GM23248 (cell line): ENCODE results near the gene CC2D1B. TPM values are rescaled to one million over a fixed set of nuclear protein-coding genes. Genes with fewer than 3 reads are reported as not detected.

Experiments
- DNase-seq: peaks from one replicate; pipeline ENCODE4 v3.0.0-alpha.2; 2015
- H2AFZ ChIP-seq: fragments of 200-600 bp; sonication (generic); 2 replicates; pipeline ENCODE4 v1.6.1; 2016; ENCODE audit warnings: antibody characterized with exemption
- H3F3A ChIP-seq: fragments of 200-600 bp; sonication (generic); 2 replicates; pipeline ENCODE4 v1.6.1; 2016; ENCODE audit warnings: mild to moderate bottlenecking, antibody characterized with exemption, mixed run types; ENCODE audit not compliant: insufficient read depth
- H3K27ac ChIP-seq: fragments of 200-600 bp; sonication (generic); 2 replicates; pipeline ENCODE4 v1.5.1; 2016; ENCODE audit warnings: mild to moderate bottlenecking
- H3K27me3 ChIP-seq: fragments of 200-600 bp; sonication (generic); replicated peaks from 2 replicates; pipeline ENCODE4 v1.6.1; 2016; ENCODE audit warnings: mild to moderate bottlenecking; ENCODE audit not compliant: insufficient read depth
- H3K36me3 ChIP-seq: fragments of 200-600 bp; sonication (generic); 2 replicates; pipeline ENCODE4 v1.6.1; 2016; ENCODE audit warnings: low read depth, mild to moderate bottlenecking
- H3K4me1 ChIP-seq: fragments of 200-600 bp; sonication (generic); 2 replicates; pipeline ENCODE4 v1.6.1; 2016; ENCODE audit warnings: mild to moderate bottlenecking; ENCODE audit not compliant: insufficient read depth
- H3K4me2 ChIP-seq: fragments of 200-600 bp; sonication (generic); one replicate; pipeline ENCODE4 v1.6.1; 2016; ENCODE audit warnings: mild to moderate bottlenecking; ENCODE audit not compliant: unreplicated experiment
- H3K4me3 ChIP-seq: fragments of 200-600 bp; sonication (generic); 2 replicates; pipeline ENCODE4 v1.5.1; 2016; ENCODE audit warnings: mild to moderate bottlenecking
- H3K79me2 ChIP-seq: fragments of 200-600 bp; sonication (generic); 2 replicates; pipeline ENCODE4 v1.6.1; 2016; ENCODE audit warnings: mild to moderate bottlenecking; ENCODE audit not compliant: insufficient read depth
- H3K9ac ChIP-seq: fragments of 200-600 bp; sonication (generic); 2 replicates; pipeline ENCODE4 v1.6.1; 2016; ENCODE audit warnings: mild to moderate bottlenecking
- H3K9me2 ChIP-seq: fragments of 200-600 bp; sonication (generic); 2 replicates; pipeline ENCODE4 v1.6.1; 2016; ENCODE audit warnings: mixed run types, mild to moderate bottlenecking, moderate library complexity; ENCODE audit not compliant: insufficient read depth
- H3K9me3 ChIP-seq: fragments of 200-600 bp; sonication (generic); one replicate; pipeline ENCODE4 v1.6.1; 2017; ENCODE audit warnings: low read depth
- H4K20me1 ChIP-seq: fragments of 200-600 bp; sonication (generic); 2 replicates; pipeline ENCODE4 v1.6.0; 2016; ENCODE audit not compliant: insufficient read depth
- EZH2 ChIP-seq: fragments of 200-600 bp; sonication (generic); IDR thresholded peaks from 2 replicates; pipeline ENCODE4 v1.6.1; 2018; ENCODE audit warnings: antibody characterized with exemption, mild to moderate bottlenecking; ENCODE audit not compliant: insufficient read depth, poor library complexity, severe bottlenecking
- EZH2phosphoT487 ChIP-seq: fragments of 200-600 bp; sonication (generic); IDR thresholded peaks from 2 replicates; pipeline ENCODE4 v1.6.1; 2018; ENCODE audit warnings: antibody characterized with exemption, moderate library complexity, mild to moderate bottlenecking, low read depth; ENCODE audit not compliant: insufficient read depth
- WGBS, 2 experiments: methylation state at CpG; one replicate each; pipeline ENCODE4 v1.1.6; 2015 to 2017; ENCODE audit warnings: low lambda C conversion rate in 2 of 2, low coverage in 1 of 2; ENCODE audit errors: missing lambda C conversion rate in 2 of 2; 5-methylcytosine and 5-hydroxymethylcytosine counted together
- in situ Hi-C: fragments of 300-500 bp; cut with MboI; formaldehyde crosslinking; loops from 2 replicates; pipeline ENCODE4 v1.15.0; 2020
- polyA plus RNA-seq: library from polyadenylated mRNA; unstranded; fragments of >200 nt; fragmentation: Nextera tagmentation; extraction: Ambion mirVana; gene quantifications from 2 replicates; pipeline ENCODE4 v1.2.1, GENCODE V29; 2016
- total RNA-seq: library from RNA; depleted of rRNA; stranded (reverse); fragments of >200 nt; shearing (Covaris generic); gene quantifications from 2 replicates; pipeline ENCODE4 v1.2.3, GENCODE V29; 2014

The CC2D1B gene
- total and polyA plus RNA-seq, 2 experiments from 2014 or later: 12.6 to 37.2 TPM

DNA sequence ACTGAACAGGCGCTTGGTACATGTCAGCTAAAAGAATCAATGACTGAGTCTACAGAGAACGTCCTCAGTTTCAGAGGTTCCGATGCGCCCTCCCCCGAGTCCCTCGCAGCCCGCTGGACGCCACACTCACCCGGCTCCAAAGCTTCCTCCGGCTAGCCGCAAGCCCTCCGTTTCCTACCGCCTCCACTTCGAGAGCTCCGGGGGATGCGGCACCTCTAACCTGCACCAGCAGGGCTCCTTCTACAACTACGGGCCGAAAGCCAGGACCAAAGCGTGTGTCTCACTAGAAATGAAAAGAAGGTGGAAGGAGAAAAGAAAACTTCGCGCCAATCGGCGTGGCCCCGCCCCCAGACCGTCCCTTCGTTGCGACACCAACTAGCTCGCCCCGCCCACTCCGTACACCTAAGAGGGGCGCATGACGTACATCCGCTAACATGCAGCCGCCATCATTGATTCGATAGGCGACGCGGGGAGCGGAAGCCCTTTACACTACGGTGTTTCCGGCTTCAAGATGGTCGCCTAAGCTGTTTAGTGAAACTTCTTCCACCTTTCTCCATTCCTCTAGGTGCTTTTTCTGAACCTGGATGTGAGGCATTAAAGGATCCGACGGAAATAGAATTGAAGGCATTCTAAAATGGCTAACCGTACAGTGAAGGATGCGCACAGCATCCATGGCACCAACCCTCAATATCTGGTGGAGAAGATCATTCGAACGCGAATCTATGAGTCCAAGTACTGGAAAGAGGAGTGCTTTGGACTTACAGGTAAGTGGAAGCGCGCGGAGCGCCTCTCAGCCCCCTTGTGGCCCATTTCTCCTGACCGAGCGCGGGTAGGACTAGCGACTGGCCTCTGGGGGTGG, 38.3 kb upstream of the CC2D1B start, which contains the start of the genes ORC1 and PRPF38A:
Gene ORC1, minus strand, starts transcription at position 308 of the 859 bp plus-strand sequence. CDS start 2,200 bp downstream, outside the sequence.
Gene PRPF38A, plus strand, starts transcription at position 487 of the 859 bp plus-strand sequence. Its CDS starts 148 bp downstream, at position 635.
- Histone ChIP-seq H3K9me2 (no peaks in the 10 kb centered on the region), H2AFZ (peak within 1 kb of the TSS; percentile 99), H3K4me3 (peak within 1 kb of the TSS; percentile 100), H3K9ac (peak within 1 kb of the TSS; percentile 97), H3K9me3 (no peaks in the 10 kb centered on the region), H3F3A (no peaks in the 10 kb centered on the region), H3K36me3 (peaks cover 26% of the 10 kb centered on the region; the same call in 1 of the 2 replicates), H3K4me2 (peak within 1 kb of the TSS; percentile 99), H3K4me1 (peaks cover 11% of the 10 kb centered on the region), H3K79me2 (peaks cover 59% of the 10 kb centered on the region), H4K20me1 (no peaks in the 10 kb centered on the region), H3K27ac (peak within 1 kb of the TSS; percentile 89), H3K27me3 (no peaks in the 10 kb centered on the region)
- TF ChIP-seq EZH2phosphoT487: no peak
- 1% methylated on average over 47 to 57 of the region's 57 CpGs for WGBS, 2 experiments
- in situ Hi-C loops: no loop called here
- DNase-seq: peak; percentile 100

DNA sequence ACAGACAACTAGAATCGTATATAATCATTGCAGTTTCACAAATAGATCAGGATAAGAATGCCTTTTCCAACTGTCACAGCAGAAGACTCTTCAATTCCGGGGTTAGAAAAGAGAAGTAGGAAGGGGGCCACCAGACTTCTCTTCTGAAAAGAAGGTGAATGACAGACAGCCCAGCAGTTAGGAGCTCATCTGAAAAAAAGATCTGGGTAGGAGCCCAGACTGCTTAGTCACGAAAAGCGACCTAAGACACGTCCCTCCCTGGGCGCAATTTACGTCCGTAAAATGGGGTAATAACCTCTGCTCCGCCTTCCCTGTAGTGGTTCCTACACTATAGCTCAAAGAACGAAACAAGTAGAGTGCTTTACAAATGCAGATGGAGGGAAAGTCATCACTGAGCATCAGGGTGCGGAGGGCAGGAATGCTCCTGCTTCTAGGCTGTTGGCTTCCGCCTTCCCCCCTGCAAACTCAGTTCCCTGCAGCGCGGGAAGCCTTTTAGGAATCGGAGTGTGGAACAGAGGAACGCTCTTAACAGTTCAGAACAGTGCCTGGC, 37.6 kb upstream of the CC2D1B start:
- Histone ChIP-seq H3K27ac (peak overlapping the region; percentile 89), H3K4me3 (peak overlapping the region; percentile 100), H2AFZ (peak overlapping the region; percentile 99), H3K4me1 (peaks cover 11% of the 10 kb centered on the region), H3K36me3 (peaks cover 20% of the 10 kb centered on the region; the same call in 1 of the 2 replicates), H3K9ac (peak overlapping the region; percentile 97), H4K20me1 (no peaks in the 10 kb centered on the region), H3K27me3 (no peaks in the 10 kb centered on the region), H3K9me3 (no peaks in the 10 kb centered on the region), H3K4me2 (peak overlapping the region; percentile 89), H3K9me2 (no peaks in the 10 kb centered on the region), H3F3A (no peaks in the 10 kb centered on the region), H3K79me2 (peaks cover 55% of the 10 kb centered on the region)
- TF ChIP-seq EZH2: no peak
- TF ChIP-seq EZH2phosphoT487: no peak
- in situ Hi-C loops: no loop called here
- DNase-seq: peak; percentile 92
- 0 to 1% methylated on average over 16 of the region's 16 CpGs for WGBS, 2 experiments

DNA sequence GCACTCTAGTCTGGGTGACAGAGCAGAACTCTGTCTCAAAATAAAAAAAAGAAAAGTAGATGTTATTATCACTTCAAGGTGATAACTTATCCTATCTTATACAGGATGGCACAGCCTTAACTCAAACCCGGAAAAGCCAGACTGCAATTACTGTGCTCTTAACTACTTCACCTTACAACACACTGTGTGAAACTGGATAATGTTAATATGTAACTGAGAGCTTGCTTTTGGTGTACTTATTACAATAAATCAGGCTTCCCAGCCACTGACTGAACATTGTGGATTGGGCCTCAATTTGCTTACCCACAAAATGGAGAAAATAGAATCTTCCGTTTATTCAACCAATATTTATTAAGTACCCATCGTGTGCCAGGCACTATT, 36.8 kb upstream of the CC2D1B start:
- WGBS, 2 experiments: 34 to 35% methylated on average over 3 of the region's 3 CpGs
- Histone ChIP-seq H3K9me2 (no peaks in the 10 kb centered on the region), H3F3A (no peaks in the 10 kb centered on the region), H3K4me3 (peak overlapping the region; percentile 100), H3K36me3 (peaks cover 13% of the 10 kb centered on the region; the same call in 1 of the 2 replicates), H3K27ac (no peak overlapping the region), H2AFZ (peak overlapping the region; percentile 99), H3K27me3 (no peaks in the 10 kb centered on the region), H3K9me3 (no peaks in the 10 kb centered on the region), H3K4me1 (peaks cover 11% of the 10 kb centered on the region), H3K9ac (peak overlapping the region; percentile 97), H3K79me2 (peaks cover 47% of the 10 kb centered on the region), H4K20me1 (no peaks in the 10 kb centered on the region), H3K4me2 (peak overlapping the region; percentile 89)
- DNase-seq: peak; percentile 1
- TF ChIP-seq EZH2phosphoT487 (no peak), EZH2 (no peak)
- in situ Hi-C loops: no loop called here

GRCh38 chr1:52400131-52400530, 34.1 kb upstream of the CC2D1B start:
- Histone ChIP-seq H3K79me2 (peaks cover 20% of the 10 kb centered on the region), H3F3A (no peaks in the 10 kb centered on the region), H3K36me3 (no peaks in the 10 kb centered on the region), H4K20me1 (no peaks in the 10 kb centered on the region), H3K9me3 (no peaks in the 10 kb centered on the region), H3K9me2 (no peaks in the 10 kb centered on the region), H2AFZ (no peak overlapping the region), H3K27me3 (no peaks in the 10 kb centered on the region), H3K9ac (no peak overlapping the region), H3K4me3 (no peak overlapping the region), H3K27ac (no peak overlapping the region), H3K4me1 (0 out of 2 replicates have a peak, but pooled peaks cover 5% of the 10 kb centered on the region), H3K4me2 (no peak overlapping the region)
- in situ Hi-C loops: no loop called here
- WGBS, 2 experiments: 96 to 98% methylated on average over 6 of the region's 6 CpGs
- no peak for DNase-seq
- no peak for TF ChIP-seq EZH2phosphoT487
- no peak for TF ChIP-seq EZH2
